GM18517 (cell line): ENCODE results near the gene MCL1.
"Not testable (repeated sequence)": the region's sequence is repeated elsewhere in the genome, so short reads cannot be mapped to it uniquely, and the experiment has no call there.

Experiments used
- ATAC-seq: cut with Tn5 transposase; IDR thresholded peaks from one replicate; pipeline ENCODE4 v1.9.1; 2021; ENCODE audit warnings: mild to moderate bottlenecking, moderate library complexity; ENCODE audit not compliant: unreplicated experiment

Gene MCL1

GRCh38 chr1:150603711-150604110, 24.3 kb upstream of the MCL1 start:
- ATAC-seq = no peak

GRCh38 chr1:150602372-150602771, 23.0 kb upstream of the MCL1 start:
- ATAC-seq = not testable (repeated sequence)

GRCh38 chr1:150601540-150601939, 22.1 kb upstream of the MCL1 start:
- no peak for ATAC-seq

- not testable (repeated sequence) for ATAC-seq
Observed at GRCh38 chr1:150598346-150598745, 18.9 kb upstream of the MCL1 start.

DNA sequence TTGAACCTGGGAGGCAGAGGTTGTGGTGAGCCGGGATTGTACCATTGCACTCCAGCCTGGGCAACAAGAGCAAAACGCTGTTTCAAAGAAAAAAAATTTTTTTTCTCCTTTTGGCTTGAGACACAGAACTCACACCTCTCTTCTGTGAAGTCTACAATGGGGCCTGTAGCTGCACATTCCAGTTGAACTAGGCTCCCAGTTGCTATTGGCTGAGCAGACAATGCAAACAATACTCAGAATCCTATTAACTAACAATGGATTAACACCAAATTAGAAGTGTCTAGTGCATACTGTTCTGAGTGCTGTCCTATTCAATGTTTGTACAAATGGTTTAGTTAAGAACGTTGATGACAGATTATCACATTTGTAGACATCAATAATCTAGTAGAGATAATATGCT, 17.6 kb upstream of the MCL1 start:
- ATAC-seq = no peak

DNA sequence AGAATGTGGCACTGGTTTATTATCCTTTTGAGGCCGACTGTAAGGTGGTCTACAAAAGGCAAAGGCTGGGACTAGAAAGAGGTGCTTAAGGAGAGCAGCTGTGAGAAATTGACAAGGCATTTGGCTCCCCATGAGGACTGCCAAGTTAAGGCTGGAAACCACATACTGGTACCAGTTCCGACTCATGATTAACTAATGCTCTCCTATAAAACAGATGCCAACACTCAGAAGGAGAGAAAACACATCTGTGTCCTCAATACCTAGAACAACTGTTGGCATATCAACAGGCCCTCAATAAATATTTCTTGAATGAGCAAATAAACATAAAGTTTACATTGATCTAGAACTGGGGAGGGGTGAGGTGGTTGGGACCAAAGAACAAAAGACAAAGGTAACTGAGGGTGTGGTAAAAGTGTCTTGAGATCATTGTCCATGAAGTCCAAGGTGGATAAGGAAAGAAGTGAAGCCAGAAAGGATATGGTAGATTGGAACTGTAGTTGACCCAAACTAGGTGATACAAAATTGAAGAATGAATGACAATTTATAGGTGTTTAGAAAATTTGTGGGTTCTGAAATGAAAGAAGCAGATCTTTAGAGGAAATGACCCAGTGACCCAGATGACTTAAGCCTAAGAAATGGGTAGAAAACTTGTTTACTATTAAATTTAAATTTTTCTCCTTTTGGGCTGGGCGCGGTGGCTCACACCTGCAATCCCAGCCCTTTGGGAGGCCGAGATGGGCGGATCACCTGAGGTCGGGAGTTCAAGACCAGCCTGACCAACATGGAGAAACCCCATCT, 16.9 kb upstream of the MCL1 start:
- no peak for ATAC-seq

- no peak for ATAC-seq
Observed at GRCh38 chr1:150582371-150582770, 3.0 kb upstream of the MCL1 start.

DNA sequence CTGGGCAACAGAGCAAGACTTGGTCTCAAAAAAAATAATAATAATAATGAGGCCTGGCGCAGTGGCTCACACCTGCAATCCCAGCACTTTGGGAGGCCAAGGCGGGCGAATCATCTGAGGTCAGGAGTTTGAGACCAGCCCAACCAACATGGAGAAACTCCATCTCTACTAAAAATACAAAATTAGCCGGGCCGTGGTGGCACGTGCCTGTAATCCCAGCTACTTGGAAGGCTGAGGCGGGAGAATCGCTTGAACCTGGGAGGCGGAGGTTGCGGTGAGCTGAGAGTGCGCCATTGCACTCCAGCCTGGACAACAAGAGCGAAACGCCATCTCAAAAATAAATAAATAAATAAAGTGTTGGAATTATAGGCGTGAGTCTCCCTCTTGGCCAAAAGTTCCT, 2.6 kb upstream of the MCL1 start:
- ATAC-seq = not testable (repeated sequence)

- ATAC-seq = not testable (repeated sequence)
Observed at GRCh38 chr1:150581437-150581836, 2.0 kb upstream of the MCL1 start.

GRCh38 chr1:150580966-150581365, 1.6 kb upstream of the MCL1 start:
- not testable (repeated sequence) for ATAC-seq

DNA sequence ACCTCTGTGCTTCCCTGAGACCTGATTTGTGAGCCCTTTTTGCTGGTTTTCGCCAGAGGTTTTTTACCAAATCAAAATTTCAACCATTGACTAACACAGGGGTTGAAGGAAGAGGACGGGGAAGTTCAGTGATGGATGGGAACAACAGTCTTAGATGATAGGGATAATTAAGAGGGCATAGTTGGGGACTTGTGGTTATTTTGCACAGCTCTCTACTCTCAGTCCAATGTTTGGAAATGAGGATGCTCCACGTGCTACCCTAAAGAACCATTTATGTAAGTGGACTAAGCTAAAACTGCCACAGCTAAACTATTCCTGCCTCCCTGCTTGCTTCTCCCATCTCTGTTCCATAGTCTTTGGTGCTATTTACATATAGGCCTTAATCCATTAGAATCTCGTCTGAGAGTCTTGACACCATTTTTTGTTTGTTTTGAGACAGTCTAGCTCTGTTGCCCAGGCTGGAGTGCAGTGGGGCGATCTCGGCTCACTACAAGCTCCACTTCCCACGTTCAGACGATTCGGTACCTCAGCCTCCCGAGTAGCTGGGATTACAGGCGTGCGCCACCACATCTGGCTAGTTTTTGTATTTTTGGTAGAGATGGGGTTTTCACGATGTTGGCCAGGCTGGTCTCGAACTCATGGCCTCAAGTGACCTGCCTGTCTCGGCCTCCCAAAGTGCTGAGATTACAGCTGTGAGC, 684 bp upstream of the MCL1 start:
- ATAC-seq = no peak

DNA sequence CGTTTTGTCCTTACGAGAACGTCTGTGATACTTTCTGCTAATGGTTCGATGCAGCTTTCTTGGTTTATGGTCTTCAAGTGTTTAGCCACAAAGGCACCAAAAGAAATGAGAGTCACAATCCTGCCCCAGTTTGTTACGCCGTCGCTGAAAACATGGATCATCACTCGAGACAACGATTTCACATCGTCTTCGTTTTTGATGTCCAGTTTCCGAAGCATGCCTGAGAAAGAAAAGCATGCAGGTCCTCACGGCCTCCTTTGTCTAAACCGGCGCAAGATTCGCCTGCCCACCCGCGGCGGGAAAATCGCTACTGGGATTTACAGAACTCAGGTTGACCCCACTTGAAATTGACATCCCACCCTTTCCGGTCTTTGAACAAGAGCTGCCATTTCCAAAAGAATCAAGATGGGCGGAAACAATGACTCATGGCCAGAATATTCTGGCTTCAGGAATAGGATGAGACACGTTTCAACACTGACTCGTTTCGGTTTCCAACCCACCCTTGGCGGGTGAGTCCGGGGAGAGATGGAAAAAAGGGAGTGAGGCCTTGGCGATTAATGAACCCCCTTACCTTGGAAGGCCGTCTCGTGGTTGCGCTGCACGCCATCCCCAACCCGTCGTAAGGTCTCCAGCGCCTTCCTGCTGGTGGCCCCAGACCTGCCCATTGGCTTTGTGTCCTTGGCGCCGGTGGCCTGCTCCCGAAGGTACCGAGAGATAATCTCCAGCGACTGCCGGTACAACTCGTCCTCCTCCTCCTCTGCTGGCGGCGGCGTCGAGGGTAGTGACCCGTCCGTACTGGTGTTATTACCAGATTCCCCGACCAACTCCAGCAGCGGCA, 919 bp downstream of the MCL1 start:
- no peak for ATAC-seq

DNA sequence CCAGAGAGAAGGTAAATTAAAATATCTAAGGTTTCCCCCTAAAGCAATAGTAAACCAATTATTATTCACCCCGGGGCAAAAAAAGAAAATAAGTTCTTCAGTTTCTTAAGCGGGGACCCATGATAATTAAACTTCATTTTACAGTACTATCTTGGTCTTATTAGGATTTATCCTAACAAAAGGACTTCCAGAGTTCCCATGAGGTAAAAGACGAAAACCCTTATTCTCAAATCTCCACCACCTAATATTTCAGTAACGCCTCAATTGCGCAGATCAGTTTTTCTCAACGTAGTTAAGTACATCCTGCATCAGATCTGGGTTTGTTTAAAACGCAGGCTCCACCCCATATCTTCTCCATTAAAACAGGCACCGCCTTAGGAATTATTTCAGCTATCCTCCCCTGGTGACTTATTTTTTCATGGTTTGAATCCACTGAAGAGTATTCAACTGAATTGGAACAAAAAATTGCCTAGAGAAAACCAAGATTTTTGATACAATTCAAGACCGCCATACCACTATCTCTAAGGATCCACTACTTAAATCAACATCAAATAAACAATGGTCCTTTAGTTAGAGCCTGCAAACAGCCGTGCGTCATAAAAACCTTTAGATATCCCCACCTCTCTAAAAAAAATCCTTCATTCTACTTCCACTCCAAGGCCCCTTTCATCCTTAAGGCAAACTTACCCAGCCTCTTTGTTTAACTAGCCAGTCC, 1.7 kb downstream of the MCL1 start:
- ATAC-seq = no peak

DNA sequence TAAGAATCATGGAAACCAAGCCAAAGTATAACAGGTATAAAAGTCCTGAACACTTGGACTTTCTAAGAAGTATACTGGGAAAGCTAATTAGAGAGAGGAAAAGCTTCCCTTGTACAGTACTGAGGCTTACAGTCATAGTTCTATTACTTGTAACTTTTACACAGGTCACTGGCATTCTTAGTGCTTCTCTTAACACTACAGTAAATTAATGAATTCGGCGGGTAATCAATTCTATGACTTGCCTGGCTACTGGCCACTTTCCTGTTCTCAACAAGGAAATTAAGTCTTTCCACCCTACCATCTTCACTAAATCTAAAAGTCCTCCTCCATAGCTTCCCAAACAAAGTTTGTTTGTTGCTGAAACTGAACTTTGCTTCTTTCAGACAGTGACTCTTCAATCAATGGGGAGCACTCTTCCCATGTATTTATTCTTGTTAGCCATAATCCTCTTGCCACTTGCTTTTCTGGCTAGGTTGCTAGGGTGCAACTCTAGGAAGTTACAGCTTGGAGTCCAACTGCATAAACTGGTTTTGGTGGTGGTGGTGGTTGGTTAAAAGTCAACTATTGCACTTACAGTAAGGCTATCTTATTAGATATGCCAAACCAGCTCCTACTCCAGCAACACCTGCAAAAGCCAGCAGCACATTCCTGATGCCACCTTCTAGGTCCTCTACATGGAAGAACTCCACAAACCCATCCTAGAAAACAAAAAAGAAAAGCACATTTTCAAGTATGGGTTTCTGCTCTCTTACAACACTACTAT, 2.4 kb downstream of the MCL1 start:
- ATAC-seq = no peak

DNA sequence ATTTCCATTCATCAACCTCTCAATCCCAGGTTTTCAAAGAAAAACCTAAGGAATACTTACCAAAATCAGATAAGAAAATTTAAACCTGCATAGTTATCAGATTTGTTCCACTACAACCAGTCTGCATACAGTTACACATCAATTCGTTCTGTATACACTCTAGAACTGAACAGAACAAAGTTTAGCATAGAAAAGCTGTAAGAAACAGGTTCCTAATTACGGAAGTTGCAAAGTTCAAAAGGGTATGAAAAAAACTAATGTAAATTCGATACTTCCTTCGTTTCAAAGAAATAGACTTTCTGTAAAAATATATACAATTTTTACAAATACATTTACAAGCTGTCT, 3.1 kb downstream of the MCL1 start:
- no peak for ATAC-seq

DNA sequence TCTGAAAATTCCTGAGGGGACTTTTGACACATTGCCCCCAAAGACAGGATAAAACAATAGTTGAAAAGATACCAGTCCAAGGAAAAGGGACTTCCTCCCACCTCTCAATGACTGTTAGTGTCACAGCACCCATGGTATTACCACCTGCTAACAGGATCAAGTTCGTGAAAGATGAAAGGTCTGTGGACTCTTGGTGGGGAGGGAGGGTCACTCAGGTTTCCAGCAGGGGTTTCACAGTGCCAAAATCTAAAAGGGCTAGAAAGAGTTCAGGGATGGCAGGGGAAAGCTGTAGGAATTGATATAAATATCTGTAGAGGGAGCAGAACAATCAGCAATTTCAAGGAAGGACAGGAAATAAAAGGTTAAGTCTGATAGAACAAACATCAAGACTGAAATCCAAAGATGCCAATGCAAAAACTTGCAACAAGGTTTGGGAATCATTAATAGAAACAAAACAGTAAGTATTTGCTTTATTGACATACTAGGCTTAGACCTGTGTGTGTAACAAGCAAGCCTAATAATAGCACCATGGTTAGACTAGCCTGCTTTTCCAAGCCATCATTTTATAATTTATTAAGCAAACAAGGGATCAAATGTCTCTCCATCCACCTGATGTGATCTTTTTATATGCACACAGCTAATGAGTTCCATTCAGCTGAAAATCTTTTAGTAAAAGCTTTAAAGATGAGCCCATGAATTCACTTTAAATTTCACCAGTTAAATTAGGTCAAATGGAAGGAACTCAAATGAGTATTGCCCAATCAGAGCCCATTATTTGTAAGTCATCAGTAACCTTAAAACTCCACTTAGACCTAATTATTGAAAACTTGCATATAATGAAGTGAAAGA, 3.7 kb downstream of the MCL1 start:
- no peak for ATAC-seq

GRCh38 chr1:150575072-150575489, 4.3 kb downstream of the MCL1 start:
- ATAC-seq = no peak

DNA sequence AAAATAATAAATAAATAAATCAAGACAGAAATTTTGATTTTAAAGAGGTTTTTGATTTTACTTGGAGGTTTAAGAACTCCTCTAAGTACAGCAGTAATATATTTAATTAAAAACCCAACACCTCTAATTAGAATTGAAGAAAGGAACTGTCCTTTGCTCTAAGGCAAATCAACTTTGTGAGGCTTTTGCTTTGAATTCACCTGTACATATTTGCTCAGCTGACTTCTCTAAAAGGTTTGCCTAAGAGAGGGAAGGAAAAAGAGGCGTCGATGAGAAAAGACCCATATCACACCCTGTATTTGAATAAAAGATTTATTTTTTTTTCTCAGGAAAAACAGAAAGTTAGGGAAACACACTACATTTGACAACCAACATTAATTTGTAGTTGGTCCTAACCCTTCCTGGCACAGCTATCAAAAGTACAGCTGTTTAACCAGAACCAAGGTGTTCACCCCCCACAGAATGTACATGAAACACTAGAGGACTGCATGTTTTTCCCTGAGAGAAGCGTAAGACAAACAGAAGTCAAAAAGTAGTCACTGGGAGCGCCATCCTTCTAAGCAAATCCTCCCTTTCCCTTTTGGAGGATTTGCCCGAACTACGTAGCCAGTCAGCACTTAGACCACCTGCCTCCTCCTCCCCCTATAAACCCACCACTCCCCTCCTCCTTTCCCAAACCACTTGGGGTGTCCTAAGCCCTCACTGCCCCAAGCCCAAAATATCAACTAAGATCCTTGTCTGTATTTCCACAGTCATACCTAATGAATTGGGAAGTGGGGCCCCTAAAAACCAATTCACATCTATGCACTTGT, 4.9 kb downstream of the MCL1 start:
- ATAC-seq = no peak
